ENCODE data around the gene PRR35.
A peak's percentile ranks its signal among the peaks of the same experiment; 100 is the strongest.
"Not testable (repeated sequence)": the region's sequence is repeated elsewhere in the genome, so short reads cannot be mapped to it uniquely, and the experiment has no call there.

The PRR35 gene

DNA sequence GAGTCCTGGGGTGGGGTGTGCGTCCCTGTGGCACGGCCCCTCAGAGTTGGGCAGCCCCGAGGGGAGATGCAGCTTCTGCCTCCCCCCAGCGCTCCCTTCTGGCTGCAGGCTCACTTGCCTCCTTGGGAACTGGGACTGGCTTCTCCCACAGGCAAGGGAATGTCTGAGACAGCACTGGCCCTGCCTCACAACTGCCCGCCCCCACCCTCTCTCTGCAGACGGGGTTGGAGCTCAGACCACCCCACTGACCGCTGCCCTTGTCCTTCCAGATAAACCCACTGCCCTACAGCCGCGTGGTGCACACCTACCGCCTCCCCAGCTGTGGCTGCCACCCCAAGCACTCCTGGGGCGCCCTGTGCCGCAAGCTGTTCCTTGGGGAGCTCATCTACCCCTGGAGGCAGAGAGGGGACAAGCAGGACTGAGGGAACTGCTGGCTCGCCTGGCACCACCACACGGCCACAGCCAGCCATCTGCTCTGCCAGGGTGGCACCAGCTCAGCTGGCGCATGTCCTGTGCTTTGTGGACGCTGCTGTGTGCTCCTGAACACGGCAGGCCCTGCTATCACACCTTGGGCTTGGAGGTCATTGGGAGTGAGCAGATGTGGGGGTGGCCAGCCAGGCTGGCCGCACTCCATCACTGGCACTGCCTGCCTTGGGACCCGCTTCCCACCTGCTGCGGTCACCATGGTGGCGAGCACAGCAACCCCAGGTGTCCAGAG lies 22.6 kb downstream of the PRR35 start:
- DNase-seq, result no peak

DNA sequence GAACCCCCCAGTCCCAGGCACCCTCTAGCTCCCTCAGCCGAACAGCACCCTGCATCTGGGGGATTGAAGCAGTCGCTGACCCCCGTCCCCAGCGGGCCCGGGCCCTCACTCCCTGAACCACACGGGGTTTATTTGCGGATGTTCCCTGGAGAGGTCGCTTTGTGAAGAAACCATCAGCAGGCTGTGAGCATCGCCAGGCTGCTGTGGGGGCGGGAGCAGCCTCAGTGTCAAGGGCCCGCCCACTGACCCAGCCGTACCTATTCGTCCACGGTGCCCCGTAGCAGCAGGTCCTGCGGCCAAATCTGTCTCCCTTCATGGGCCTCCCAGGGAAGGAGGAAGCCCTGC lies 23.2 kb downstream of the PRR35 start:
- DNase-seq, result no peak

DNA sequence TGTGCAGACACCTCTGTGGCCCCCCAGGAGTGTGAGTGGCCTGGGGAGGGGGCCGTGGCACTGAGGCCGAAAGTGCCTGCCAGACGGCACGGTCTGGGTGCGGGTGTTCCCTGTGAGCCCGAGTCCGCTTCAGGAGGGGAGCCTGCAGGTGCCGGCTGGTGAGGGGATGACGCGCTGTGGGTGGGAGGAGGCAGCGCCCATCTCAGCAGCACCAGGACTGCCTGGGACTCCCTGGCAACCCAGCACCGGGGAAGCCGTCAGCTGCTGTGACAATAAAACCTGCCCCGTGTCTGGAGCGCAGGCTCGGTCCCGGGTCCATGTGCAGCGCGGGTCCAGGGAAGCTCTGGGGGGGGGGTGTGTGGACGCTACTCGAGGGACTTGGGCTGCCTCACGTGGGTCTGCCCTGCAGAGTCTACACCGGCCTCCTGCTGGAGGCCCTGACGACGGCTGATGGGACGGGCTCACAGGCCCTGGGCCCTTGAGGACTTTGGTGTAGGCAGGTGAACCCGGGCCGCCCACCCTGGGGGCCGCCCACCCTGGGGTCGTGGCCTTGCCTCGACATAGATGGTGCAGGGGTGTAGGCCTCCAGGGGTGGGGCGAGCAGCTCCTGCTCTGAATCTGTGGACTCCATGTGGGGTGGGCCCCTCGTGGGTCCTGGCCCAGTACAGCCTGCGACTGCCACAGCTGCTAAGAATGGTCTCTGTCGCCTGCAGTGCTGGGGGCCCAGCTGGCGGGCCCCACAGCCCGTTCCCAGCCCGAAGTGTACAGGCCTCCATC lies 23.8 kb downstream of the PRR35 start:
- DNase-seq, result peak; percentile 37

DNA sequence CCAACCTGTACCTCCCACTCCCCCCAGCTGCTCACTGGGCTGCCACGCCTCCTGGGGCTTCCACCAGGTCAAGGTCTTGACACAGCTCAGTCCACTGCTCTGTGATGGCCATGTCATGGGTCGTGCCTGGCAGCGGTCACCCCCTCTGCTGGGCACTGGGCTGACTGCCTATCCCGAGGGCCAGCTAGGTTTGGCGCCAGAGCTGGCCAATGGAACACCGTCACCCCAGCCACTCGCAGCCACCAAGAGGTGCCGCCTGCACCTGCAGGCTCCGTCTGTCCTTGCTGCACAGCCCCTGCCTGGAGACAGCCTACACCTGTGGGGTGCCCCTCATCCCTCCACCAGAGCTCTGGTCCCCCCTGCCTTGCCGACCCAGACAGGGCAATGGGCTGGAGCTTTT lies 25.2 kb downstream of the PRR35 start:
- peak; percentile 17 for DNase-seq

DNA sequence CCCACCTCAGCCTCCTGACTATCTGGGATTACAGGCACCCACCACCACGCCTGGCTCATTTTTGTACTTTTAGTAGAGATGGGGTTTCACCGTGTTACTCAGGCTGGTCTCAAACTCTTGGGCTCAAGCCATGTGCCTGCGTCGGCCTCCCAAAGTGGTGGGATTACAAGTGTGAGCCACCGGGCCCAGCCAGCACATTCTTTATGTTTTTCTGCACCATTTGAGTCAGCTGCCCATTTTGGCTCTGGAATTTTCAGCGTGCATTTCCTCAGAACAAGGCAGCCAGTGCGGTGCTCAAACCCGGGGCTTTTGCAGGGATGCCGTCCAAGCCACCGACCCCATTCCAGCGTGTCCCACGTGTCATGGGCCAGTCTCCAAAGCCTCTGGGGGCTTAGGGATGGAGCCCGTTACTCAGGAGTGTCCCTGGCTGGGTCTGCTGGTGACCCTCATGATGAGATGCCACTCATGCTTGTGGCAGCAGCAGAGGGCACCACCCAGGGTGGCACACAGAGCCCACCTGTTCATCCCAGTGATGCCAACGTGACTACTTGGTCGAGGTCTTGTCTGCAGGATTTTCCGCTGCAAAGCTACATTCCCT lies 26.0 kb downstream of the PRR35 start:
- DNase-seq, result no peak

DNA sequence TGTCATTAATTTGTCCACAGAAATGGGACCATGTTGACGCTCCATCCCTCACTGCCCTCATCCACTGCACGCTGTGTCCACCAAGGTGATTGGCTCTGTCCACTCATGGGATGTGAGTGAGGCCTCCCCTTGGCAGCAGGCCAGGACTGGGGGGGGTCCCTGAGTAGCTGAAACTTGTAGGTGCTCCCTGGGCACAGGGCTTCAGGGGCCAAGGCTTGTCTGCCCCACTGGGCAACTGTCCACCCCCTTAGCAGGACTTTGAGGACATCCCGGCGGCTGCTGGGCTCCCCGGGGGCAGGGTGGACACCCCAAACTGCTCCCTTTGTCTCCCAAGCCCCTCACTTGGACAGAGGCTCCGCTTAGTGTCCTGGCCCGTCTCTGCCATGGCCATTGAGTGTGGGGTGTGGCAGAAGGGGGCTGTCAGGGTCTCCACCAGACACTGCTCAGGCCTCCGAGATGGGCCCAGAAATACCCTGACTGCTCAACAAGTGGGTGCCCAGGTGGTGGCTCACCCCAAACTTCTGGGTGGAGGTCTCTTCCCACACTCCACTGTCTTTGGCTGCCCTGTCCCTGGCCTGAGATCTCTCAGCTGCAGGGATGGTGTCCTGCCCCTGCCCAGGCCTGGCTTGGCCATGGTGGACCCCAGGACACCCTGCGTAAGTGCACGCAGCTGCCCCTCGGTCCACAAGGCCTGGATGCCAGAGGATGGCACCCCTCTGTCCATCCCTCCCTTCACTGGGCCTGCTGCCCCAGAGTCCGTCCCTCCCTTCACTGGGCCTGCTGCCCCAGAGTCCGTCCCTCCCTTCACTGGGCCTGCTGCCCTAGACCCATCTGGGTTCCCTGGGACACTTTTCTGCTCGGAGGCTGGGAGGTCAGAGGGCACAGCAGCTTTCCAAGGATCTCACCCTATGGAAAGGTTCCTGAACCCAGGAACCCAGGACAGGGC lies 26.7 kb downstream of the PRR35 start:
- no peak for DNase-seq

DNA sequence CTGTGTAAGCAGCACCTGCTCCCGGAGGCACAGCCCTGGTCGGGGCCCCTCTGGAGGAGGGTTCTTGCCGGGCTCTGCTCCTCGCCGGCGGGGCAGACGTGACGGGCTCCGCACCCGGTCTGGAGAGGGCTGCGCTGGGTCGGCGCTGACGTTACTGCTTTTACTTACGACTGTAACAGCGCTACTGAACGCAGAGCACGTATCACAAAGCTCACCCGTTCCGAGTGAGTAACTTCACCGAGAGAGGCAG lies 28.4 kb downstream of the PRR35 start:
- peak; percentile 21 for DNase-seq

DNA sequence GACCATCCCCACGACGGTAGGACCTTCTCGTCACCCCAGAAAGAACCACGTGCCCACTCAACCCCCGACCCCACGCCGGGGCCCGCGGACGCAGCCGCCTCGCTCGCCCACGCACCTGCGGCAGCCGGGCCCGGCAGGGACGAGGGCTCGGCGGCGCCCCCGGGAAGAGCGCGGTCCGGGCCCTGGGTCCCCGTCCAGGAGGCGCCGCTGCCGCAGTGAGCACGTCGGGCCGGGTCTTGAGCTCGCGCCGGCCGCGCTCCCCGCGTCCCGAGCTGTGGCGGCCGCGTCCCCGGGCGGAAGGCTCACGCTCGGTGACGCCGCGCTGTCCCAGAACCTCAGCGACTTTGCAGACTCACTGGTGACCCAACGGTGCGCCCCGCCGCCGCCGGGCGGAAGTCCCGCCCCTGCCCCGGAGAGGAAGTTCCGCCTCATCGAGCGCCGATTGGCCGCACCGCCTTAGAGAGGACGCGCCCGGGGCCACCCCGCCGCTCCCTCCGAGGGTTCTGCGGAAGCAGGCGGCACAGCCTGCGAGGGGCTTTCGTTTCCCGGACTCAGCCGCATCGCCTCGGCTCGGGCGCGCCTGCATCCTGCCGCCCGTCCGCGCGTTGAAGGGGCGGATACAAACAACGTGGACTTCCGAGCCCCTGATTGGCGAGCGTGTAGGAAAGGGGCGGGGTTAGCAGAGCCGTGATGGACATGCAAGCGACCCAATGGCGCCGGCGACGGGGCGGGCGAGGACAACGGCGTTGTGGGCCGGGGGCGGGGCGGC lies 28.9 kb downstream of the PRR35 start:
- DNase-seq, result peak; percentile 92

DNA sequence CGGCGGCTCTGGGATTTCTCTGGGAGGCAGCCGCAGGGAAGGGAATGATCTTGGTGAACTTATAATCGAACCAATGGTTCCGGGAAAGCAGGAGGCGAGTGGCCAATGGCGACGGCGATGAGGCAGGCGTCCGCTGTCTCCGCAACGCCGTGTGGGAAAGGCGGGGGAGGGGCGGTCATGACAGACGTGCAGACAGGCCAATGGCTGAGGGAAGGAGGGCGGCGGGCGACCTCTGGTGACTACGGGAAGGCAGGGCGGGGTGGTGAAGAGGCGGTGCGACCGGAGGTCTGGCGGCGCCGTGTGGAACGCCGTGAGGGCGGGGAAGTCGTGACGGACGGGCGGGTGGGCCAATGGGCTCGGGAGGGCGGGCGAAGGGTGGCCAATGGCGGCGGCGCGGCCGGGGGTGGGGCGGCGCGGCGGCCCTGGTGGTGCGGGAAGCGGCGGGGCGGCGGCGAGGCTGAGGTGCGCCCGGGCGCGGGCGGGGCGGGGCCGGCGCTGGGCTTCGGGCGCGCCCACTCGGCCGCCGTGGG lies 29.5 kb downstream of the PRR35 start, which contains the start of gene RAB40C:
RAB40C (plus strand) TSS at position 409 of the 530 bp plus-strand sequence. CDS start 226 bp downstream, outside the sequence.
- DNase-seq, result peak; percentile 97

DNA sequence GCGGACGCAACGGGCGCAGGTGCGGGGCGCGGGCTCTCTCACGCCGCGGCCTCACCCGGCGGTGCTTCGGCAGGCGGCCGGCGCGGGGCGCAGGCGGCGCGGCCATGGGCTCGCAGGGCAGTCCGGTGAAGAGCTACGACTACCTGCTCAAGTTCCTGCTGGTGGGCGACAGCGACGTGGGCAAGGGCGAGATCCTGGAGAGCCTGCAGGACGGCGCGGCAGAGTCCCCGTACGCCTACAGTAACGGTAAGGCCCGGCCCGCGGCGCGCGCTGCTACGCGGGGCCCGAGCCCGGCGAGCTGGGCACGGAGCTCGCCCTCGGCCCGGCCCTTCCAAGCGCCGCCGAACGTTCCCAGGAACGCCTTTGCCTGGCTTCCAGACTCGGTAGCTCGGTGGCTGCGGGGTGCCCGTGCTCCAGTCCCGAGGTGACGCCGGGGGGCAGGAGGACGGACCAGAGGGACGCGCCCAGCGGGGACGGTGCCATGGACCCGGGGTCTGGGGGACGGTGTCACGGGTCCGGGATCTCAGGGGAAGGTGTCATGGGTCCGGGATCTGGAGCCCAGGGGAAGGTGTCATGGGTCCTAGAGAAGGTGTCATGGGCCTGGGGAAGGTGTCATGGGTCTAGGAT lies 30.1 kb downstream of the PRR35 start:
- DNase-seq, result no peak

DNA sequence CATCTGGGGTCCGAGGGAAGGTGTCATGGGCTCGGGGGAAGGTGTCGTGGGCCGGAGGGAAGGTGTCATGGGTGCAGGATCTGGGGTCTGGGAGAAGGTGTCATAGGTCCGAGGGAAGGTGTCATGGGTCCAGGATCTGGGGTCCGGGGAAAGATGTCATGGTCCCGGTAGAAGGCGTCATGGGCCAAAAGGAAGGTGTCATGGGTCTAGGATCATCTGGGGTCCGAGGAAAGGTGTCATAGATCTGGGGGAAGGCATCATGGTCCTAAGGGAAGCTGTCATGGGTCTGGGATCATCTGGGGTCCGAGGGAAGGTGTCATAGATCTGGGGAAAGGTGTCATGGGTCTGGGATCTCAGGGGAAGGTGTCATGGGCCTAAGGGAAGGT lies 30.6 kb downstream of the PRR35 start:
- no peak for DNase-seq

DNA sequence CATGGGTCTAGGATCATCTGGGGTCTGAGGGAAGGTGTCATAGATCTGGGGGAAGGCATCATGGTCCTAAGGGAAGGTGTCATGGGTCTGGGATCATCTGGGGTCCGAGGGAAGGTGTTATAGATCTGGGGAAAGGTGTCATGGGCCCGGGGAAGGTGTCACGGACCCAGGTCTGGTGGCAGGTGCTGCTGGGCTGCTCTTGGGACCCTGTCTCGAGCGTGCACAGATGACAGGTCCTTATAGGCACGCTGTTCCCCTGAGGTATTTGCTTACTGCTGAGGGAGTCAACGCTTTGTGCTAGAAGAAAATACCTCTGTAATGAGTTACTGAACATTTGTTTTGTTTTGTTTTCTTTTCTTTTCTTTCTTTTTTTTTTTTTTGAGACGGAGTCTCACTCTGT lies 31.0 kb downstream of the PRR35 start:
- no peak for DNase-seq

DNA sequence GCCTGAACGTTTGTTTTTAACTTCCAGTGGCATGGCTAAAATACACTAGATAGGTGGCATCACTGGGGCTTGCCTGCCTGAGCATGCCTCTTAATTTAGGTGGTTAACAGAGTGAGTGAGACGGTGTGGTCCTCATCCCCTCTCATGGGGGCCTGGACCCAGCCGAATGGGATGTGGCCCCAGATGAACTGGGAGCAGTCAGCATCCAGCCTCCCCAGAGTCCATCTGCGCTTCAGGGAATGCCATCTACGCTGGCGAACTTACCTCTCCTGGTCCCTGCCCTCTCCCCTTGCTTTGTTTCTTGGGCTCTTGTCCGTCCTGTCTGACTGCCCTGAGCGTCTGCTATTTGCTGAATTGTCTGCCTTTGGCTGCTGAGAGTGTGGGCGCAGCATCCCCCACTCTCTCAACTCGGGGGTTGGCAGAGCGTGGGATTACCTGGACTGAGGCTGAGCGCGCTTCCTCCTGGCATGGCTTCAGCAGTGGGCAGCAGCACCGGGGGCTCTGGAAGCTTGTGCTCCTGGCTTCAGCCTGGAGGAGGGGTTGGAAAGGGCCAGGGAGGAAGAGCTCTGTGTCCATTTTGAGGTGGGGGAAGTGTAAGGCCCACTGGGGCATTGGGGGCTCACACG lies 31.8 kb downstream of the PRR35 start:
- DNase-seq, result no peak

DNA sequence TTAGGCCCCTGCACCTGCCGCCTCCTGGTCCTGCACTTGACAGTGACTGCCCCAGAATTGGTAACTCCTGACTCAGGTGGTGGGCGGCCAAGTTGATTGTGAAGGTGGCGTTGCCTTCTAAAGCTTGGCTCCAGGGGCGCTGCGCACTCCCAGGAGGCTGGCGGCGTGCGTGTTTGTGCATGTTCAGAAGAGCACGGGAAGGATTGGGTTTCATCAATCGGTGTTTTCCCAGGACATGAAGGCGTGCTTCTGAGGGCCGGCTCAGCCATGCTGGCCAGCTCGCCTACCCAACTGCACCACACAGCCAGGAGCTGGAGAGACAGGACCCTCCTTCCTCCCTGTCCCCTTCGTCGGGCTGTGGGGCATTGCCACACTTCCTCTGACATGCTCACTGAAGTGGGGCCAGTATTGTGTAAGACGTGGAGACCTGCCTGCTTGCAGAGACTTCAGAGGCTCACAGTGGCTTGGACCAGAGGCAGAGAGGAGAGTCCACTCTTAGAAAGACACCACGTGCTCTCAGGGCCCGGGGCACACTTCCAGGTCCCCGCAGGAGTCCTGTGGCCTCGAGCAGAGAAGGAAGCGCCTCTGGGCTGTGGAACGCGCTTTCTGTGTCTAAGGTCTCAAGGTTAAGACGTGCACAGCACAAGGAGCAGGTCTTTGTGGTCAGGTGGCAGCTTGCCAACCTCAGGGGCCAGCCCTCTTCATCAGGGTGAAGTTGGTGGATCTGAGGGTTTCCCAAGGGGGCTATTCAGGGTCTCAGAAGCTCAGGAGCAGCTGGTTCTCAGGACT lies 32.5 kb downstream of the PRR35 start:
- DNase-seq, result peak; percentile 50

DNA sequence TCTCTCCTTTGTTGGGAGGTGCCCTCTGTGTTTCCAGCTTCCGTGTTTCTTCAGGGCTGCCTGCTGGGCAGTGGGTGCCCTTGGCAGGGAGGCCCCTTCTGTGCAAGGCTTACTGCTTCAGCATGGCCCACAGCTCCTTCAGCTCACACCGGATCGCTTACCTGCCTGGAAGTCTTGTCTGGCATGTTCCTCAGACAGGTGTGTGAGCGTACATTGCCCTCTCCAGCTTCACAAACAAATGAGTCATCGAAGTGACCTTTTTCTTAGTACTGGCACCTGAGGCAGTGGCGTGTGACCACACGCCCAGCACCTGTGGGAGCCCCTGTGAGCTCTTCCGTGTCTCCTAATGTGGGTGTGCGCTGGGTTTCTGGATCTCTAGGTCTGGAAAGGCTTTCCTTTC lies 33.2 kb downstream of the PRR35 start:
- no peak for DNase-seq

DNA sequence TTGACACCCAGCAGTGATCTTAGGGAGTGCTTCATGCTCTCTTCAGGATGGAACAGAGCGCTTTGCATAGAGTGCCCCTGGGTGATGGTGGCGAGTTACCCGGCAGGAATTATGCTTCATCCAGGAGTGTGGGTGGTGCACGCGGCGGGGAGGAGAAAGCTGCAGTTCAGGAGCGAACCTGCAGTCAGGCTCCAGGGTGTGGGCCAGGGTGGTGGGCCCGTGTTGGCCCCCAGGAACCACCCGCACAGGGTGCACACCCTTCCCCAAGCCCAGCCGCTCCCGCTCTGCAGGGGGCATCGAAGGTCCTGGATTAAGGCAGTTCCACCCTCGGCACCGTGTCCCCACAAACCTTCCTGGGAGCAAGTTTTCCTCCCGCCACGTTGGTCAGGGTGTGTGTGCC lies 33.6 kb downstream of the PRR35 start:
- no peak for DNase-seq

DNA sequence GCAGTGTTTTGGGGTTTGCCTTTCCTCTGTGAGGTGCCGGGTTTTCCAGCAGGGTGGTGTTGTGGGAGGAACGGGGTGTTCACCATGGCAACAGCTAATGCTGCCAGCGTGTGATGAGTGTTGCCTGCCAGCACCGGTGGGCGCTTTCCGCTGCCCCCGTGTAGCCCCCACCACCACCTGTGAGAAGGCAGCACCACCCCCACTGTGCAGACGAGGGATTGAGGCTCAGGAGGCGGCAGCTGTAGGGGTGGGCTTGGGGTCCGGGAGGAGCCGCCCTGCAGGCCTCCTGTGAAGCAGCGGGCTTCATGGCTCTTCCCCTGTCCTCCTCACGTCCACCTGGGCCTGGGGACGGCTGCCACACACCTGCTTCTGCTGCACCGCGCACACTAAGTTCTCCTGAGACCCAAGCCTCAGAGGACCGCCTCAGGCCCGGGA lies 34.9 kb downstream of the PRR35 start:
- DNase-seq, result no peak

DNA sequence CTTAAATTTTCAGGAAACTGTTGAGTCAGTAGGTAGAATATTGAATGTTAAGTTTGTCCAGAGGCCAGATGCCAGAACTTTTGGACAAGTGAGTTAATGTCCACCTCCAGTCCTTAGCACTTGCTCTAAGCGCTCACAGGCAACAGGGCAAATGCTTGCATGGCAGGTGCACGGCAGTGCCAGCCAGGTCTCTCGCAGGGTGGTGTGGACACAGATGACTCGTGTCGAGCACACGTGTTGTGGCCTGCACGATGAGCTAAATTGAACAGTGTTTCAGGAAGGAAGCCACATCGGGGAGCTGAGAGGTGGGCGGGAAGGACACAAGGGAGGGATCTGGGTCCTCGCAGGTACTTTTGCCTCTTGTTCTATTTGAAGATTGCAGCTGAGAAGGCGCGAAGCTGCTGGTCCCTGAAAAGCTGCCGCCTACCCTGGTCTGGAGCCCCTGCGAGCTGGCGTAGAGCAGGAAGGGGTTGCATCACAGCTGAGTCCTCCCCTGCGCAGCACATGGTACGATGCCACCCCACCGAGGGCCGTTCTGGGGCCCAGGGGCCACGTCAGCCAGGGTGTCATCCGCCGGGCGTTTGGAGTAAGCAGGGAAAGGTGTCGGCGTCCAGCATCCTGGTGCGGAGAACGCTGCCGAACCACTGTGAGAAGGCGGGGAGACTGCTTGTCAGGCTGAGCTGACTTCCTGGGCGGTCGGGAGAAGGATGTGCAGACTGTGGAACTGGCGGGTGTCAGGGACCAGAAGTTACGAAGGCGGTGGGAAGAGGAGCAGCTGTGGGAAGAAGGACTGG lies 35.9 kb downstream of the PRR35 start:
- DNase-seq, result no peak

DNA sequence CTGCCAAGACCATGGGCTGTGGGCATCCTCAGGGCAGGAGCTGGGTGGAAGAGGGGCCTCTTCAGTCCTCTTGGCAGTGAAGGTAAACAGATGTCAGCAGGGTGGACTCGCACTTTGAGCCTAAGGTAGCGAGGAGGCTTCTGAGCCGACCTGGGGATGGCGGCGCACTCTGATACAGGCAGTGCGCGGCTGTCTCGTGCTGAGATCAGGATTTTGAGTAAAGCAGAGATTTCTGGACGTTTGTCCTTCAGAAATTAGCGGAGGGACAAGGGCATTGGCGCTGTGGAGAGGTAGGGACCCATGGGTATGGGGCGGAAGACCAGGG lies 36.5 kb downstream of the PRR35 start:
- no peak for DNase-seq

DNA sequence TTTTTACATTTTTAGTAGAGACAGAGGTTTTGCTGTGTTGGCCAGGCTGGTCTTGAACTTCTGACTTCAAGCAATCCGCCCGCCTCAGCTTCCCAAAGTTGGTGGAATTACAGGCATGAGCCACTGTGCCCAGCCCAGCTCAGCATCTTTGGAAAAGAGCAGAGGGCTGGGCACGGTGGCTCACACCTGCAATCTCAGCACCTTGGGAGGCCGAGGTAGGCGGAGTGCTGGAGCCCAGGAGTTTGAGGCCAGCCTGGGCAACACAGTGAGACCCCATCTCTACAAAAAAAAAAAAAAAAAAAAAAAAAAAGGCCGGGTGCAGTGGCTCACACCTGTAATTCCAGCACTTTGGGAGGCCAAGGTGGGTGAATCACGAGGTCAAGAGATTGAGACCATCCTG lies 37.5 kb downstream of the PRR35 start:
- not testable (repeated sequence) for DNase-seq
